Omental fat pad (tissue), 4 donors: ENCODE results near the gene LLCFC1. TPM values are rescaled to one million over a fixed set of nuclear protein-coding genes. Genes with fewer than 3 reads are reported as not detected.

Source experiments
- ATAC-seq: fragments of 150-250 bp; one replicate; pipeline ENCODE4 v1.9.1; 2016; ENCODE audit warnings: mild to moderate bottlenecking, moderate library complexity; ENCODE audit not compliant: low FRiP score
- DNase-seq: peaks from one replicate; pipeline ENCODE4 v3.0.0-alpha.2; 2019; ENCODE audit warnings: low spot score
- total RNA-seq, 4 donors: library from RNA; depleted of rRNA; stranded (reverse); fragments of >200 nt; gene quantifications; one replicate each; pipeline ENCODE4 v1.1.0, GENCODE V29; 2016
- TF ChIP-seq, protein P1 (sequence below), 3 donors: fragments of 450-650 bp; IDR thresholded peaks; one replicate each; pipeline ENCODE4 v1.5.1; 2016 to 2017; ENCODE audit warnings: antibody characterized with exemption in 3 of 3, mild to moderate bottlenecking in 3 of 3, moderate library complexity in 2 of 3

The LLCFC1 gene
- total RNA-seq, 4 donors from 2014 or later, result not detected

DNA sequence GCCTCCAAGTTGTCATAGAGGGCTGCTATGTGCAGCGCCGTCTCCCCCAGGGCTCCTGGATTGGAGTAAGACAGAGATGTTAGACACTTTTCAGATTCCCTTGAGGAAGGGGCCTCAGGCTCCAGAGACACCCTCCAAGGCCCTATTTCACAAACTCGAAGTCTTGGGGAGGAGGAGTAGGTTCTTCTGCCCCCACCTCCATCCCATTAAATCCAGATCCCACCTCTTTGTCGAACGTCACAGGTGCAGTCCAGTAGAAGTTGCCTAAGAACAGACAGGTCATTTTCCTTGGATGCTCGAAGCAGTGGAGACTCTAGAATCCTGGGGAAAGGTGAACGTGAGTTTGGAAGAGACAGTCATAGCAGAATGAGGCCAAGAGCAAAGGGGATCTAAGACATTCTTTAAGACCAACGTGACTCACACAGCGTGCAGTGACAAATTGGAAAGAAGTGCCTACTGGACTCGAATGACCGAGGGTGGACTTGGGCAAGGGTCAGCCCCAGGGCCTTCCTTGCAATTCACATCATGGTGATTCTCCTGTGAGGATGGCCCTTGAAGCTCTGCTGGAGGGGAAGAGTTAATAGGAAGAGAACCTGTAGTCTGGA, 9.1 kb upstream of the LLCFC1 start:
- ATAC-seq (no peak), DNase-seq (no peak)
- TF ChIP-seq, protein P1, sequence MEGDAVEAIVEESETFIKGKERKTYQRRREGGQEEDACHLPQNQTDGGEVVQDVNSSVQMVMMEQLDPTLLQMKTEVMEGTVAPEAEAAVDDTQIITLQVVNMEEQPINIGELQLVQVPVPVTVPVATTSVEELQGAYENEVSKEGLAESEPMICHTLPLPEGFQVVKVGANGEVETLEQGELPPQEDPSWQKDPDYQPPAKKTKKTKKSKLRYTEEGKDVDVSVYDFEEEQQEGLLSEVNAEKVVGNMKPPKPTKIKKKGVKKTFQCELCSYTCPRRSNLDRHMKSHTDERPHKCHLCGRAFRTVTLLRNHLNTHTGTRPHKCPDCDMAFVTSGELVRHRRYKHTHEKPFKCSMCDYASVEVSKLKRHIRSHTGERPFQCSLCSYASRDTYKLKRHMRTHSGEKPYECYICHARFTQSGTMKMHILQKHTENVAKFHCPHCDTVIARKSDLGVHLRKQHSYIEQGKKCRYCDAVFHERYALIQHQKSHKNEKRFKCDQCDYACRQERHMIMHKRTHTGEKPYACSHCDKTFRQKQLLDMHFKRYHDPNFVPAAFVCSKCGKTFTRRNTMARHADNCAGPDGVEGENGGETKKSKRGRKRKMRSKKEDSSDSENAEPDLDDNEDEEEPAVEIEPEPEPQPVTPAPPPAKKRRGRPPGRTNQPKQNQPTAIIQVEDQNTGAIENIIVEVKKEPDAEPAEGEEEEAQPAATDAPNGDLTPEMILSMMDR (IDR thresholded peaks at IDR 0.05), result no peak

DNA sequence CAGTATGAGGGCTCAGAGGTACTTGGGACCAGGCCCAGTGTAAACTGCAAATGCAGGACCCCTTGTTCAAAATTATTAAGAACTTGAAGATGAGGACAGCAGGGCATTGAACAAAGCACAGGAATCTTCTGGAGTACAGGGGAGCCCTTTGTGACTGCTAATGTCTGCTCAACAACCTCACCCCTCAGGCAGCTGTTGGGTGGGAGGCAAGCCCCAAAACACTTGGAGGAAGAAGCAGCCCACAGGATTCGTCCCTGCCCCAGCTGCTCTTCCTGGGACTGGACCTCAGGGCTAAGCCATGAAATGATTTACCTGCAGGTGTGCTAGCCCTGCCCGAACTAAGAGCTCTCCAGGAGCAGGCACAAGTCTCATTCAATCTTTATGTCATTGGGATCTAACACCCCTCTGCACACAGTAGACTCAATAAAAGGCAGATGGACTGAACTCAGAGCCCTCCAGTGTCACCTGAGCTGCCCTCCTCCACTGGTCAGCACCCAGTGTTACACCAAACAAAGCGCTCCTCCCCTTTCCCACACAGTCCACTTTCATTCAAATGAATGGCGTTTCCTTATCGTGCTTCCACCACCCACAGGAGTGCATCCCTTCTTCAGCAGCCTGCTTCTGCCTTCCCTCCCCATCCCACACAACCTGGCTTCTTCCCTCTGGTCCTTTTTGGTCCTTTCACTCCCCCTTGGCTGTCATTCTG, 6.7 kb upstream of the LLCFC1 start:
- ATAC-seq, result no peak
- TF ChIP-seq, protein P1 (IDR thresholded peaks at IDR 0.05), result no peak
- DNase-seq, result no peak

DNA sequence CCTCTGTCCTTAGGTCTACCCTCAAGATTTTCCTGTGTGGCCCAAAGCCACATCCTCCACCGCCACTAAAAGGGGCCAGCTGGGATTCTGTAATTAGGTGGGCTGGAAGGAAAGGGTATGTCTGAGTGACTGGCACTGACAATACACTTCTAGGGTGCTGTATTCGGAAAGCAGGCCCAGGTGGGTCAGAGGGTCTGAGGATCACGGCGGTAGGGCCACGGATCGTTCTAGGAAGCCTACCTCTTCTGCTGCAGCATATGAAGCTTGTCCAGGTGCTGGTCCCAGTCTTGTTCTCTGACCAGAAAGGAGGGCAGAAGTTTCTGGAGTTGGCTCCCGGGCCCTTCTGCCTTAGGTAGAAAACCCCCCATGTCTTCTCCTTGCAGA, 6.2 kb upstream of the LLCFC1 start:
- DNase-seq (no peak), ATAC-seq (no peak)
- TF ChIP-seq, protein P1 (IDR thresholded peaks at IDR 0.05), result no peak

DNA sequence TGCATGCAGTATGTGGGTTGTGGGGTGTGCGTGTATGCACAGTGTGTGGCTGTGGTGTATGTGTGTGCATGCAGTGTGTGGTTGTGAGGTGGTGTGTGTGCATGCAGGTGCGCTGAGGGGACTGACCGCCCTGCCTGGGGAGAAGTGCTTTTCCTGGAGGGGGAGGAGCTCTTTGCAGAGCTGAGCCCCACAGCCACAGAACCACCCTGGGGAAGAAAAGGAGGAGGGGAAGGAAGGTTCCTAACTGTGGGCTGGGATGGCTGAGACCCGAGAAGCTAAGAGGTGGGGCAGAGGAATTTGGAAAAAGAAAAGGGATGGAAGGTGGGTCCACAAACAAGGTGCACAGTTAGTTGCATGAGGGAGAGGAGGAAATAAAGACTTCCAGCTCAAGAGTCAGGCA, 5.7 kb upstream of the LLCFC1 start, which contains the start of gene TRPV5:
Gene TRPV5, minus strand, starts transcription at position 123 of the 400 bp plus-strand sequence. CDS start 287 bp downstream, outside the sequence.
- TF ChIP-seq, protein P1 (IDR thresholded peaks at IDR 0.05), result no peak
- no peak for DNase-seq
- no peak for ATAC-seq

DNA sequence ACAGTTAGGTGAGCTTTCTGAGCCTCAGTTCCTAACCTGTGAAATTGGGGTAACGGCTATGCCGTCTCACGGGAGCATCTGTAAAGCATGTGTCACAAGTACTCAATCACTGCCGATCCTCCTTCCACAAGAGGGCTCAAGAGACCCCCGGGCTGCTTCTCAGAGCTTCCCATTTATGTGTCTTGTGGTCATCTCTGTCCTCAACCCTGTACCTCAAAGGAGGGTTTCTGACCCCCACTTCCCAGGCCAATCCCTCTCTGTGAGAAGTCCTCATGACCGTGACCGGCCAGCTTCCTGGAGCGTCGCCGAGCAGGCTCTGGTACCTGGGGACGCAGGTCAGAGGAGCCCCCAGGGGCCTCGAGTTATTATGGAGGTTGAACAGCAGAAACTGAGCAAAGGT, 5.2 kb upstream of the LLCFC1 start:
- ATAC-seq (no peak), DNase-seq (no peak)
- TF ChIP-seq, protein P1 (IDR thresholded peaks at IDR 0.05), result no peak

DNA sequence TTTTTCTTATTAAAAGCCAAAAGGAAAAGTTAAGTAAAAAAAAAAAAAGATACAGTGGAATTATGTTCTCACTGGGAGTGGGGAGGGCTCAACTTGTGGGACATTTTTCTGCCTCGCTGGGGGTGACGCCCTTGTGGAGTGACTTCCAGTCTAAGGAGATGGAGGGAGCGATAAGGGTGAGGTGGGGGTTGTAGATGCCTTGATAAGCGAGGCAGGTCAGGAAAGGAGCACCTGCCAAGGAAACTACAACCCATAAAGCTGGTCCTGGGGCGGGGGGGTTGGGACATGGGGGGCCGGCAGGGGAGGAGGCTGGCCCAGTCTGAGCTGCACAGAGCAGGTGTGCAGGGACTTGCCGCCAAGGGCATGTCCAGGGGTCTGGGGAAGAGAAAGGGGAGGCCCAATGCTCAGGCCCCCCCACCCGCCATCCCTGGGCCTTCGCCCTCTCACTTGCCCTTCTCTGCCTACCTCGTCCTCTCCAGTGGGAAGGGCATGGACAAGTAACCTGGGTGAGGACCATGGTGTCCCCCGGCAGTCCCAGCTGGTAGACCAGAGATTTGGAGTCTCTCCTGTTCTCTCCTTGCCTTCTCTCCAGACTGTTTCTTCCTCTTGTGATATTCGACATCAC, 3.2 kb upstream of the LLCFC1 start:
- DNase-seq (no peak), ATAC-seq (no peak)
- TF ChIP-seq, protein P1 (IDR thresholded peaks at IDR 0.05), result no peak
